Measurements from ENCODE around the gene LRIG1. TPM values are rescaled to one million over a fixed set of nuclear protein-coding genes. Genes with fewer than 3 reads are reported as not detected.

LRIG1 gene
- total and polyA plus RNA-seq, 9 of the 15 experiments (the other 6 are each of a cell fraction or from before 2014, with no cell fraction given), result 0.05 to 0.38 (median 0.13) TPM; not detected in 3

DNA sequence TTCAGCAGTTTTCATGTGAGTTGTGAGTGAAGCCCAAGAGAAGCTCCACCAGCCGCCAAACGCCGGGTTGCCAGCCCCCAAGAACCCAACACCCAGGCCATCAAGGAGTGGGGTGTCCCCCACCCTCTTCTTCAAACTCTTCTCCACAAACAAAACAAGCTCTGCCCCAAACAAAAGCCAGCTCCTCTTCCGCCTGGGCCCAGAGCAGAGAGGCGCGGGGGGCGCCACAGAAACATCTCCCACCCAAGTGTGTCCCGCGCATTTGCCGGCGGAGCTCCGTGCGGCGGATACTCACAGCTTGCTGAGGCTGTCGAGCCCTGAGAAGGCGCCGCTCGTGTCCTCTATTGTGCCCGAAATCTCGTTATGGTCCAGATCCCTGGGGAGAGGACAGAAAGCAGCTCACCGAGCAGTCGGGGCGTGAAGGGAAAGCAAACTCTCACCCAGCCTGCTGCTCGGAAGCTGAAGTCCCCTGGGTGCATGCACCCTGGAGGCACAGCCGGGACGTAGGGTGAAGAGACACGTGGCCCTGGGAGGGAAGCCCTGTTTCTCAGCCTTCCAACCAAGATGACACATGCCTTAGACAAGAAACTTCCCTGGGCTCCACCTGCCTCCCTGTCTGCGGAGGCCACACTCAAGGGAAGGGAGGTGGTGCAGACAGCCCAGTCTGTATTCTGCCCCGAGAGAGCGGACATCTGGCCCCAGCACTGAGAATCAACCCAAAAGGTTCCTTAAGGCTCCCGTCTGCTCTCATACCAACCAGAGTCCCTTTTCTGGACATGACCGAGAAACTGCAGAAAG lies 95.7 kb downstream of the LRIG1 start:
- in situ Hi-C loops (cut with MboI), result loop anchor here (10.0 kb wide), 1 partner anchor 420 kb away; no protein-coding TSS in a partner anchor
- Histone ChIP-seq H3K36me3 (ENCODE audit: control insufficient read depth, insufficient read depth, low read length) (no peaks in the 10 kb centered on the region), H3K4me2 (ENCODE audit: insufficient read depth, low read length) (no peak overlapping the region), H3K27ac (ENCODE audit: extremely low read depth, low read depth, low read length) (no peak overlapping the region), H3K27me3 (ENCODE audit: control insufficient read depth in 2 of 2, insufficient read depth in 2 of 2, low read length in 2 of 2) (peaks cover 0 to 14% of the 10 kb centered on the region in 2 experiments; a peak in 2 of 5 replicates), H3K9me3 (replicated peaks; ENCODE audit: control insufficient read depth, insufficient read depth, low read depth, low read length) (no peaks in the 10 kb centered on the region), H2AFZ (ENCODE audit: low read depth, low read length) (0 out of 2 replicates have a peak overlapping the region, but pooled peaks have one; percentile 24), H3K9ac (ENCODE audit: insufficient read depth in 1 of 2, low read depth in 2 of 2, low read length in 2 of 2) (no peak overlapping the region), H3K79me2 (ENCODE audit: control insufficient read depth, insufficient read depth, low read length) (no peaks in the 10 kb centered on the region), H4K20me1 (replicated peaks; ENCODE audit: control insufficient read depth, insufficient read depth, low read length) (no peaks in the 10 kb centered on the region), H3K4me3 (no peak overlapping the region), H3K9me1 (ENCODE audit: control insufficient read depth, insufficient read depth, low read length) (no peaks in the 10 kb centered on the region), H3K4me1 (replicated peaks in 1 of 2; ENCODE audit: control insufficient read depth in 2 of 2, insufficient read depth in 2 of 2, low read length in 2 of 2) (no peaks in the 10 kb centered on the region)
- ChIA-PET CTCF (ENCODE audit: low intra/inter-chr PET ratio) (no interaction called here), POLR2A (no interaction called here)
- FAIRE-seq (no peak), ATAC-seq (no peak), DNase-seq (ENCODE audit: extremely low read depth in 1 of 4, low spot score in 3 of 4) (no peak)
- TF ChIP-seq ZNF75A (CRISPR knock-in tag; IDR thresholded peaks at IDR 0.05), result no peak
- TF ChIP-seq, protein P1, sequence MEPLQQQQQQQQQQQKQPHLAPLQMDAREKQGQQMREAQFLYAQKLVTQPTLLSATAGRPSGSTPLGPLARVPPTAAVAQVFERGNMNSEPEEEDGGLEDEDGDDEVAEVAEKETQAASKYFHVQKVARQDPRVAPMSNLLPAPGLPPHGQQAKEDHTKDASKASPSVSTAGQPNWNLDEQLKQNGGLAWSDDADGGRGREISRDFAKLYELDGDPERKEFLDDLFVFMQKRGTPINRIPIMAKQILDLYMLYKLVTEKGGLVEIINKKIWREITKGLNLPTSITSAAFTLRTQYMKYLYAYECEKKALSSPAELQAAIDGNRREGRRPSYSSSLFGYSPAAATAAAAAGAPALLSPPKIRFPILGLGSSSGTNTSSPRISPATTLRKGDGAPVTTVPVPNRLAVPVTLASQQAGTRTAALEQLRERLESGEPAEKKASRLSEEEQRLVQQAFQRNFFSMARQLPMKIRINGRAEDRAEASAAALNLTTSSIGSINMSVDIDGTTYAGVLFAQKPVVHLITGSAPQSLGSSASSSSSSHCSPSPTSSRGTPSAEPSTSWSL (CRISPR knock-in tag; IDR thresholded peaks at IDR 0.05; ENCODE audit: borderline replicate concordance), result no peak
- TF ChIP-seq, protein P2, sequence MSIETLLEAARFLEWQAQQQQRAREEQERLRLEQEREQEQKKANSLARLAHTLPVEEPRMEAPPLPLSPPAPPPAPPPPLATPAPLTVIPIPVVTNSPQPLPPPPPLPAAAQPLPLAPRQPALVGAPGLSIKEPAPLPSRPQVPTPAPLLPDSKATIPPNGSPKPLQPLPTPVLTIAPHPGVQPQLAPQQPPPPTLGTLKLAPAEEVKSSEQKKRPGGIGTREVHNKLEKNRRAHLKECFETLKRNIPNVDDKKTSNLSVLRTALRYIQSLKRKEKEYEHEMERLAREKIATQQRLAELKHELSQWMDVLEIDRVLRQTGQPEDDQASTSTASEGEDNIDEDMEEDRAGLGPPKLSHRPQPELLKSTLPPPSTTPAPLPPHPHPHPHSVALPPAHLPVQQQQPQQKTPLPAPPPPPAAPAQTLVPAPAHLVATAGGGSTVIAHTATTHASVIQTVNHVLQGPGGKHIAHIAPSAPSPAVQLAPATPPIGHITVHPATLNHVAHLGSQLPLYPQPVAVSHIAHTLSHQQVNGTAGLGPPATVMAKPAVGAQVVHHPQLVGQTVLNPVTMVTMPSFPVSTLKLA (conservative IDR thresholded peaks at IDR 0.05), result no peak
- no peak for TF ChIP-seq BRF1 (IDR thresholded peaks at IDR 0.05; ENCODE audit: borderline replicate concordance, extremely low read depth, insufficient read length)
- TF ChIP-seq FOXJ3 (CRISPR knock-in tag; IDR thresholded peaks at IDR 0.05), result no peak
- TF ChIP-seq SMARCE1 (IDR thresholded peaks at IDR 0.05), result no peak
- no peak for TF ChIP-seq ZNF436 (CRISPR knock-in tag; IDR thresholded peaks at IDR 0.05)
- TF ChIP-seq, protein P3, sequence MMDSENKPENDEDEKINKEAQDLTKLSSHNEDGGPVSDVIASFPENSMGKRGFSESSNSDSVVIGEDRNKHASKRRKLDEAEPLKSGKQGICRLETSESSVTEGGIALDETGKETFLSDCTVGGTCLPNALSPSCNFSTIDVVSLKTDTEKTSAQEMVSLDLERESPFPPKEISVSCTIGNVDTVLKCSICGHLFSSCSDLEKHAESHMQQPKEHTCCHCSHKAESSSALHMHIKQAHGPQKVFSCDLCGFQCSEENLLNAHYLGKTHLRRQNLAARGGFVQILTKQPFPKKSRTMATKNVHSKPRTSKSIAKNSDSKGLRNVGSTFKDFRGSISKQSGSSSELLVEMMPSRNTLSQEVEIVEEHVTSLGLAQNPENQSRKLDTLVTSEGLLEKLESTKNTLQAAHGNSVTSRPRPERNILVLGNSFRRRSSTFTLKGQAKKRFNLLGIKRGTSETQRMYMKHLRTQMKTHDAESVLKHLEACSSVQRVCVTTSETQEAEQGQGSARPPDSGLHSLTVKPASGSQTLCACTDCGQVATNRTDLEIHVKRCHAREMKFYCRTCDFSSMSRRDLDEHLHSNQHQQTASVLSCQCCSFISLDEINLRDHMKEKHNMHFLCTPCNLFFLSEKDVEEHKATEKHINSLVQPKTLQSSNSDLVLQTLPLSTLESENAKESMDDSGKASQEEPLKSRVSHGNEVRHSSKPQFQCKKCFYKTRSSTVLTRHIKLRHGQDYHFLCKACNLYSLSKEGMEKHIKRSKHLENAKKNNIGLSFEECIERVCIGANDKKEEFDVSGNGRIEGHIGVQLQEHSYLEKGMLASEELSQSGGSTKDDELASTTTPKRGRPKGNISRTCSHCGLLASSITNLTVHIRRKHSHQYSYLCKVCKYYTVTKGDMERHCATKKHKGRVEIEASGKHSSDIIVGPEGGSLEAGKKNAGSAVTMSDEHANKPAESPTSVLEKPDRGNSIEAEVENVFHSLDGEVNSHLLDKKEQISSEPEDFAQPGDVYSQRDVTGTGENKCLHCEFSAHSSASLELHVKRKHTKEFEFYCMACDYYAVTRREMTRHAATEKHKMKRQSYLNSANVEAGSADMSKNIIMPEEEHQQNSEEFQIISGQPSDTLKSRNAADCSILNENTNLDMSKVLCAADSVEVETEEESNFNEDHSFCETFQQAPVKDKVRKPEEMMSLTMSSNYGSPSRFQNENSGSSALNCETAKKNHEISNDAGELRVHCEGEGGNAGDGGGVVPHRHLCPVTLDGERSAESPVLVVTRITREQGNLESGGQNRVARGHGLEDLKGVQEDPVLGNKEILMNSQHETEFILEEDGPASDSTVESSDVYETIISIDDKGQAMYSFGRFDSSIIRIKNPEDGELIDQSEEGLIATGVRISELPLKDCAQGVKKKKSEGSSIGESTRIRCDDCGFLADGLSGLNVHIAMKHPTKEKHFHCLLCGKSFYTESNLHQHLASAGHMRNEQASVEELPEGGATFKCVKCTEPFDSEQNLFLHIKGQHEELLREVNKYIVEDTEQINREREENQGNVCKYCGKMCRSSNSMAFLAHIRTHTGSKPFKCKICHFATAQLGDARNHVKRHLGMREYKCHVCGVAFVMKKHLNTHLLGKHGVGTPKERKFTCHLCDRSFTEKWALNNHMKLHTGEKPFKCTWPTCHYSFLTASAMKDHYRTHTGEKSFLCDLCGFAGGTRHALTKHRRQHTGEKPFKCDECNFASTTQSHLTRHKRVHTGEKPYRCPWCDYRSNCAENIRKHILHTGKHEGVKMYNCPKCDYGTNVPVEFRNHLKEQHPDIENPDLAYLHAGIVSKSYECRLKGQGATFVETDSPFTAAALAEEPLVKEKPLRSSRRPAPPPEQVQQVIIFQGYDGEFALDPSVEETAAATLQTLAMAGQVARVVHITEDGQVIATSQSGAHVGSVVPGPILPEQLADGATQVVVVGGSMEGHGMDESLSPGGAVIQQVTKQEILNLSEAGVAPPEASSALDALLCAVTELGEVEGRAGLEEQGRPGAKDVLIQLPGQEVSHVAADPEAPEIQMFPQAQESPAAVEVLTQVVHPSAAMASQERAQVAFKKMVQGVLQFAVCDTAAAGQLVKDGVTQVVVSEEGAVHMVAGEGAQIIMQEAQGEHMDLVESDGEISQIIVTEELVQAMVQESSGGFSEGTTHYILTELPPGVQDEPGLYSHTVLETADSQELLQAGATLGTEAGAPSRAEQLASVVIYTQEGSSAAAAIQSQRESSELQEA (IDR thresholded peaks at IDR 0.05; ENCODE audit: low read depth), result no peak
- WGBS (ENCODE audit: insufficient coverage, low coverage, missing lambda C conversion rate), result 49% methylated on average over 14 of the region's 32 CpGs
- no TSS peak for BruUV-seq (replicated peaks)
- intact Hi-C loops (cut with micrococcal nuclease), result no loop called here
